Measurements from ENCODE around the gene STX18. TPM values are rescaled to one million over a fixed set of nuclear protein-coding genes. Genes with fewer than 3 reads are reported as not detected.

The STX18 gene
- total and polyA plus RNA-seq, 2 of the 13 experiments (the other 11 are each of a cell fraction or from before 2014, with no cell fraction given): 23.9 to 37.1 TPM

DNA sequence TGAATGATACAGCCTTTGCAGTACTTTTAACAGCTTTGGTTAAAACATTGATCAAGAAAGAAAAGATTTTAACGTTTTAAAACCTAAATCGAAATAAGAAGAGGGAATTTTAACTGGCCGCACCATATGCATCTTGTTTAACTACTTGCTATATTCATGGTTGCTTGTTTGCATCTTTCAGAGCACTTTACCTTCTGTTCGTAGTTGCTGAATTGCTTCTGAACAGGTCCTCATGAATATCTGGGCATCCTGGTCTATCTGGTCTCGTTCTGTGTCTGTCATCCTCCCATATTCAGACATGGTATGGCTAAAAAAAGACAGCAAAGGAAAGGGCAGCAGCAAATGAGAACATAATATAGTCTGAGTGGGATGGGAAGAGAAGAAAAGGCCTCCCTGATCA lies 82.7 kb downstream of the STX18 start:
- Histone ChIP-seq H3K4me3 (replicated peaks in 1 of 3; ENCODE audit: insufficient read depth in 1 of 3, low read depth in 2 of 3, low read length in 3 of 3) (no peak overlapping the region), H3K4me2 (ENCODE audit: low read depth, low read length) (no peak overlapping the region), H3K36me3 (replicated peaks in 1 of 2; ENCODE audit: control insufficient read depth in 1 of 2, insufficient read depth in 2 of 2, low read length in 2 of 2) (peaks cover 9 to 52% of the 10 kb centered on the region in 2 experiments), H3K27ac (ENCODE audit: extremely low read length, insufficient read depth, low read length) (no peak overlapping the region), H3K79me2 (ENCODE audit: insufficient read depth, low read length) (peaks cover 2% of the 10 kb centered on the region), H3K9ac (ENCODE audit: insufficient read depth, low read depth, low read length) (no peak overlapping the region), H3K9me3 (ENCODE audit: low read length) (no peaks in the 10 kb centered on the region), H2AFZ (ENCODE audit: low read length) (no peak overlapping the region), H3K4me1 (ENCODE audit: insufficient read depth, low read length) (peaks cover 31% of the 10 kb centered on the region), H4K20me1 (ENCODE audit: insufficient read depth, low read length) (no peaks in the 10 kb centered on the region), H3K27me3 (ENCODE audit: control insufficient read depth in 1 of 2, insufficient read depth in 2 of 2, low read length in 2 of 2) (no peaks in the 10 kb centered on the region)
- POLR2A ChIA-PET: no interaction called here
- intact Hi-C loops (cut with micrococcal nuclease; ENCODE audit: unreplicated experiment): no loop called here
- in situ Hi-C loops (cut with HindIII; ENCODE audit: extremely low pct_ligation_motif_present, low pct_unique_long_range_greater_than_20kb): no loop called here
- CTCF ChIA-PET (ENCODE audit: low intra/inter-chr PET ratio, low total read pairs): no interaction called here
- 95% methylated on average over 5 of the region's 5 CpGs for WGBS (ENCODE audit: low lambda C conversion rate)
- no peak for DNase-seq (ENCODE audit: low spot score)
- ATAC-seq: no peak
- BruUV-seq (replicated peaks): no TSS peak
- no peak for FAIRE-seq
- TF ChIP-seq, protein P1, sequence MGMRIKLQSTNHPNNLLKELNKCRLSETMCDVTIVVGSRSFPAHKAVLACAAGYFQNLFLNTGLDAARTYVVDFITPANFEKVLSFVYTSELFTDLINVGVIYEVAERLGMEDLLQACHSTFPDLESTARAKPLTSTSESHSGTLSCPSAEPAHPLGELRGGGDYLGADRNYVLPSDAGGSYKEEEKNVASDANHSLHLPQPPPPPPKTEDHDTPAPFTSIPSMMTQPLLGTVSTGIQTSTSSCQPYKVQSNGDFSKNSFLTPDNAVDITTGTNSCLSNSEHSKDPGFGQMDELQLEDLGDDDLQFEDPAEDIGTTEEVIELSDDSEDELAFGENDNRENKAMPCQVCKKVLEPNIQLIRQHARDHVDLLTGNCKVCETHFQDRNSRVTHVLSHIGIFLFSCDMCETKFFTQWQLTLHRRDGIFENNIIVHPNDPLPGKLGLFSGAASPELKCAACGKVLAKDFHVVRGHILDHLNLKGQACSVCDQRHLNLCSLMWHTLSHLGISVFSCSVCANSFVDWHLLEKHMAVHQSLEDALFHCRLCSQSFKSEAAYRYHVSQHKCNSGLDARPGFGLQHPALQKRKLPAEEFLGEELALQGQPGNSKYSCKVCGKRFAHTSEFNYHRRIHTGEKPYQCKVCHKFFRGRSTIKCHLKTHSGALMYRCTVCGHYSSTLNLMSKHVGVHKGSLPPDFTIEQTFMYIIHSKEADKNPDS (CRISPR knock-in tag; IDR thresholded peaks at IDR 0.05): no peak
- TF ChIP-seq SP140L (CRISPR knock-in tag; IDR thresholded peaks at IDR 0.05; ENCODE audit: borderline replicate concordance): no peak
- TF ChIP-seq, protein P2, sequence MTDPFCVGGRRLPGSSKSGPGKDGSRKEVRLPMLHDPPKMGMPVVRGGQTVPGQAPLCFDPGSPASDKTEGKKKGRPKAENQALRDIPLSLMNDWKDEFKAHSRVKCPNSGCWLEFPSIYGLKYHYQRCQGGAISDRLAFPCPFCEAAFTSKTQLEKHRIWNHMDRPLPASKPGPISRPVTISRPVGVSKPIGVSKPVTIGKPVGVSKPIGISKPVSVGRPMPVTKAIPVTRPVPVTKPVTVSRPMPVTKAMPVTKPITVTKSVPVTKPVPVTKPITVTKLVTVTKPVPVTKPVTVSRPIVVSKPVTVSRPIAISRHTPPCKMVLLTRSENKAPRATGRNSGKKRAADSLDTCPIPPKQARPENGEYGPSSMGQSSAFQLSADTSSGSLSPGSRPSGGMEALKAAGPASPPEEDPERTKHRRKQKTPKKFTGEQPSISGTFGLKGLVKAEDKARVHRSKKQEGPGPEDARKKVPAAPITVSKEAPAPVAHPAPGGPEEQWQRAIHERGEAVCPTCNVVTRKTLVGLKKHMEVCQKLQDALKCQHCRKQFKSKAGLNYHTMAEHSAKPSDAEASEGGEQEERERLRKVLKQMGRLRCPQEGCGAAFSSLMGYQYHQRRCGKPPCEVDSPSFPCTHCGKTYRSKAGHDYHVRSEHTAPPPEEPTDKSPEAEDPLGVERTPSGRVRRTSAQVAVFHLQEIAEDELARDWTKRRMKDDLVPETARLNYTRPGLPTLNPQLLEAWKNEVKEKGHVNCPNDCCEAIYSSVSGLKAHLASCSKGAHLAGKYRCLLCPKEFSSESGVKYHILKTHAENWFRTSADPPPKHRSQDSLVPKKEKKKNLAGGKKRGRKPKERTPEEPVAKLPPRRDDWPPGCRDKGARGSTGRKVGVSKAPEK (CRISPR knock-in tag; IDR thresholded peaks at IDR 0.05; ENCODE audit: borderline replicate concordance): no peak
- no peak for TF ChIP-seq ZNF850 (CRISPR knock-in tag; conservative IDR thresholded peaks at IDR 0.05)
- no peak for TF ChIP-seq FOXK2 (IDR thresholded peaks at IDR 0.05)
- no peak for TF ChIP-seq MXI1 (IDR thresholded peaks at IDR 0.05; ENCODE audit: borderline replicate concordance, low read depth, low read length)
- no peak for TF ChIP-seq LRRFIP1 (CRISPR knock-in tag; conservative IDR thresholded peaks at IDR 0.05)
- TF ChIP-seq ZNF121 (CRISPR knock-in tag; IDR thresholded peaks at IDR 0.05): no peak
- no peak for TF ChIP-seq MAFG (CRISPR knock-in tag; IDR thresholded peaks at IDR 0.05)
- no peak for TF ChIP-seq ZNF550 (CRISPR knock-in tag; IDR thresholded peaks at IDR 0.05; ENCODE audit: borderline replicate concordance)
- TF ChIP-seq FOXJ3 (CRISPR knock-in tag; IDR thresholded peaks at IDR 0.05; ENCODE audit: borderline replicate concordance): no peak
- TF ChIP-seq, protein P3, sequence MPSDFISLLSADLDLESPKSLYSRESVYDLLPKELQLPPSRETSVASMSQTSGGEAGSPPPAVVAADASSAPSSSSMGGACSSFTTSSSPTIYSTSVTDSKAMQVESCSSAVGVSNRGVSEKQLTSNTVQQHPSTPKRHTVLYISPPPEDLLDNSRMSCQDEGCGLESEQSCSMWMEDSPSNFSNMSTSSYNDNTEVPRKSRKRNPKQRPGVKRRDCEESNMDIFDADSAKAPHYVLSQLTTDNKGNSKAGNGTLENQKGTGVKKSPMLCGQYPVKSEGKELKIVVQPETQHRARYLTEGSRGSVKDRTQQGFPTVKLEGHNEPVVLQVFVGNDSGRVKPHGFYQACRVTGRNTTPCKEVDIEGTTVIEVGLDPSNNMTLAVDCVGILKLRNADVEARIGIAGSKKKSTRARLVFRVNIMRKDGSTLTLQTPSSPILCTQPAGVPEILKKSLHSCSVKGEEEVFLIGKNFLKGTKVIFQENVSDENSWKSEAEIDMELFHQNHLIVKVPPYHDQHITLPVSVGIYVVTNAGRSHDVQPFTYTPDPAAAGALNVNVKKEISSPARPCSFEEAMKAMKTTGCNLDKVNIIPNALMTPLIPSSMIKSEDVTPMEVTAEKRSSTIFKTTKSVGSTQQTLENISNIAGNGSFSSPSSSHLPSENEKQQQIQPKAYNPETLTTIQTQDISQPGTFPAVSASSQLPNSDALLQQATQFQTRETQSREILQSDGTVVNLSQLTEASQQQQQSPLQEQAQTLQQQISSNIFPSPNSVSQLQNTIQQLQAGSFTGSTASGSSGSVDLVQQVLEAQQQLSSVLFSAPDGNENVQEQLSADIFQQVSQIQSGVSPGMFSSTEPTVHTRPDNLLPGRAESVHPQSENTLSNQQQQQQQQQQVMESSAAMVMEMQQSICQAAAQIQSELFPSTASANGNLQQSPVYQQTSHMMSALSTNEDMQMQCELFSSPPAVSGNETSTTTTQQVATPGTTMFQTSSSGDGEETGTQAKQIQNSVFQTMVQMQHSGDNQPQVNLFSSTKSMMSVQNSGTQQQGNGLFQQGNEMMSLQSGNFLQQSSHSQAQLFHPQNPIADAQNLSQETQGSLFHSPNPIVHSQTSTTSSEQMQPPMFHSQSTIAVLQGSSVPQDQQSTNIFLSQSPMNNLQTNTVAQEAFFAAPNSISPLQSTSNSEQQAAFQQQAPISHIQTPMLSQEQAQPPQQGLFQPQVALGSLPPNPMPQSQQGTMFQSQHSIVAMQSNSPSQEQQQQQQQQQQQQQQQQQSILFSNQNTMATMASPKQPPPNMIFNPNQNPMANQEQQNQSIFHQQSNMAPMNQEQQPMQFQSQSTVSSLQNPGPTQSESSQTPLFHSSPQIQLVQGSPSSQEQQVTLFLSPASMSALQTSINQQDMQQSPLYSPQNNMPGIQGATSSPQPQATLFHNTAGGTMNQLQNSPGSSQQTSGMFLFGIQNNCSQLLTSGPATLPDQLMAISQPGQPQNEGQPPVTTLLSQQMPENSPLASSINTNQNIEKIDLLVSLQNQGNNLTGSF (CRISPR knock-in tag; IDR thresholded peaks at IDR 0.05): no peak
- no peak for TF ChIP-seq ZNF7 (CRISPR knock-in tag; IDR thresholded peaks at IDR 0.05)

All from HepG2 (cell line).